Measurements from ENCODE around the gene MBNL2.

MBNL2 gene

GRCh38 chr13:97356592-97356991 lies 134.5 kb downstream of the MBNL2 start:
- no peak for DNase-seq

- peak in 3 of 4 experiments; percentile 1 to 6 (median 1) for DNase-seq
These were observed 137.3 kb downstream of the MBNL2 start for GRCh38 chr13:97359181-97360057.

GRCh38 chr13:97360610-97361009 lies 138.5 kb downstream of the MBNL2 start:
- DNase-seq: no peak

GRCh38 chr13:97364031-97364430 lies 141.9 kb downstream of the MBNL2 start:
- DNase-seq: no peak

- no peak for DNase-seq
These were observed 142.7 kb downstream of the MBNL2 start for GRCh38 chr13:97364827-97365226.

DNA sequence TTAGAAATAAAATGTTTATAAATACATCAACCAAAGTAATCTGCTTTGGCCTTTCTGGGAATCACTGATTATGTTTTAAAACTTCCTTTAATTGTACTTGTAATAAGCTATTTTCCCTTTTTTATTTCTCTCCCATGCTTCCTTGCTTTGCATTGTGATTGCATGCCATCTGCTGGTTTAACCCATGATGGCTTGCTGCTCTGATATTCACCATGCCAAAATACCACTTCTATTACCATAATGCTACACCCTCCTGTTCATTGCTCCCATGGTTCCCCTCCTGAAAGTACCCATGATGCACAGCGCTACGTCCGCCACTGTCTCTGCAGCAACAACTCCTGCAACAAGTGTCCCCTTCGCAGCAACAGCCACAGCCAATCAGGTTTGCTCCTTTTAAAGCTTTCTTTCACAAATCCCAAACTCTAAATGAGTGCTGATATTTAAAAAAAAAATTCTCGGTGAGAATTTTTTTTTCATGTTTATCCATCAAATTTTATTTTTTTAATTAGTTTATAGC lies 144.1 kb downstream of the MBNL2 start:
- no peak for DNase-seq

- DNase-seq: no peak
These were observed 145.1 kb downstream of the MBNL2 start for GRCh38 chr13:97367016-97367822.

- DNase-seq: no peak
These were observed 147.2 kb downstream of the MBNL2 start for GRCh38 chr13:97369261-97369893.

DNA sequence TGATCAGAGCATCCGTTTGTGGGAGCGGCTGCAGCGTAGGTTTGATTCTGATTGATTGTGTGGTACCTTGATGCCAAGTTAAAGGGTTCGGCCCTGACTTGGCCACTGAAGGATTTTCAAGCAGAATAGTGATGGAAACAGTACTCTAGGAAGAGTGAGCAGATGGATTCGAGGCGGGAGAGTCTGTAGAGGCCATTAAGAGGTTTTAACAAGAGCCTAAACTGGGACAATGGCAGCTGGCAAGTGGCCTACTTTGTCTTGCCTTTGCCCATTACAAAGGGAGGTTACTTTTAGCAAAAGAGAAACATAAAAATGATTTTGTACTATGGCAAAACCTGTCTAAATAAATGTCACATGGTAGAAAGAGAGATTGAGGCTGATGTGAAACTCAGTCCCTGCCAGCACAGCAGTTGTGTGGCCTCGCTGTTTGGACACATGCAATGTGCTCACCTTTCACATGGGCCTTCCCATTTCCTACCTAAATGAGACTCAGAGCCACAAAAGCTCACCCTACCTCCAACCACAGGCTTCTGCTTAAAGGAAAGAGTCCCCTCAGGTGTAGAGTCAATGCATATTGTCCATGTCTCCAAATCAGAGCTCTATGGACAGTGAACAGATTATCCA lies 149.5 kb downstream of the MBNL2 start:
- DNase-seq: no peak

- no peak for DNase-seq
These were observed 150.8 kb downstream of the MBNL2 start for GRCh38 chr13:97372936-97373335.

DNA sequence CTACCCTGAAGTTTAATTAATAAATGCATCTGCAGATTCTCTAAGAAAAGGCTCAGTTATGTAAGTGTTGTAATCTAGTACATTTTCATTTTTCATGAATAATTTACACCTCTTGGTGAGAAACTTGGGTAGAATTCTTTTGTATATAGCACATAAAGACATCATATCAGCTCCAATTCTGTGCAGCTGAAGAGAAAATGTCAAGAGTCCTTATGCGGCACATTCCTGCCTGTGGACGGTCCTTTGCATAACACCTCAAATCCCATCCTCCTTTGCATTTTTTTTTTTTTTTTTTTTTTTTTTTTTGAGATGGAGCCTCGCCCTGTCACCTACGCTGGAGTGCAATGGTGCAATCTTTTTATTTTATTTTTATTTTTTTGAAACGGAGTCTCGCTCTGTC lies 151.7 kb downstream of the MBNL2 start:
- no peak for DNase-seq

DNA sequence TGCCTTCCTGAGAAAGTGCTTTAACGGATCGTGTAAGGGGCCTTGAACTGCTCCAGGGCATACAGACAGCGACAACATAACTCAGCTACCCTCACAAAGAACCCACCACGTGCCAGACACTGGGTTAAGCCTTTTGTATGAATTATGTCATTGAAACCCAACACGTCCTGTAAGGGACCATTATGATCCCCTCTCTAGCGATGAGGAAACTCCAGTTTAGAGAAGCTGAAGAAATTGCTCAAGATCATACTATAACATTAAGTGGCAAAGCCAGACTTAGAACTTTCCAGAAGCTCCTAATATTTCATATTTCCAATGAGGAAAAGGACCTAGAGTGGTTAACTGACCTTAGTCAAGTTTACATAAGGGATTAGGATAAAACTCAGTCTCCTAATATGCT lies 154.8 kb downstream of the MBNL2 start:
- no peak for DNase-seq

GRCh38 chr13:97379386-97379785 lies 157.3 kb downstream of the MBNL2 start:
- no peak for DNase-seq

GRCh38 chr13:97380696-97381095 lies 158.6 kb downstream of the MBNL2 start:
- no peak for DNase-seq

DNA sequence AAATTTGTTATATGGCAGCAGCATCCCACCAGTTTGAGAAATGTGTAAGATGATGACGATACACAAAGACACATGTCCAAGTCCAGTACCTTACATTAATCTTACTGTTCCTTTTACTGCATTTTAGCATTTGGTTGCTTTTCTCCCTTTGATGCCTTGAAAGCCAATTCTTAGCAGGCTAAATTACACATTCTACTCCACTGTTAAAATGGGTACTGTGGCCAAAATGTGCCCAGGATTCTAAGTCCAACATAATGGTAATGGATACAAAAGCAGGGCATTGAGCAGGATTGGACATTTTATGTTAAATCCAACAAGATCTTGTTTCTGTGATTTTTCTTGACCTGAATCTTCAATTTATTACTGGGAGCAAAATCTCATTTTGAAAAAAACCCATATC lies 159.1 kb downstream of the MBNL2 start:
- no peak for DNase-seq

GRCh38 chr13:97382276-97382675 lies 160.1 kb downstream of the MBNL2 start:
- no peak for DNase-seq

DNA sequence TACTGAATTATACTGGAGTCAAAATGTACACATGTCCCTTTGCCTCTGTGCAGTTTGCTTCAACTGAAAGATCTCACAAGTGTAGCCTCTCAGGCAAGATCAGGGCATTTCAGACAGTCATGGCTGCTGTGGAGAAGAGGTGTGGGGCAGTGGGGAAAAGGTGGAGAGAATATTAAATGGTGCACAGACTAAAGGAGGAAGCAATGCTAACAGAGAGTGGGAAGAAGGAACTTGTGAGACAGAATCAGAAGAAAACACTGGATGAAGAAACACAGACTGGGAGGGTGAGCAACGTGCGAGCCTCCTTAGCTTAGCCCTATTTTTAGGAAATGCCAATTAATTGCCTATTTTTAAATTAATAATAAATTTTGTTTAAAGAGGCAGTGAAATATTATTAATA lies 162.2 kb downstream of the MBNL2 start:
- DNase-seq: no peak

DNA sequence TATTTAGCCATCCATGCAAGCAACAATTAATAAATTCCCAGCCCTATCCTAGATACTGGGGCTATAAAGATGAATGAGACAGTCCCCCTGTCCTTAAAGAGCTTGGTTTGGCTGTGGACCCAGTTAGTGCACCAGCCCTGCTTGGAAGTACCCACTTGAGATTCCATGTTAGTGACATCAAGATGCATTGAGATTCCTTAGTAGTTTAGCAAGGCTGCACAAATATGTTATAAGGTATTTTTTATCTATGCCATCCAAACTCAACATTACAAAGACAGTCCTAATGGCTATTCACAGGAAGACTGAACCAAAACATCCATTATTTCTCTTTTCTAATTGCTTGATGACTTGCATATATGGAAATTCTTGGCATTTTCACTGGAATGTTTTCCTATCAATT lies 163.0 kb downstream of the MBNL2 start:
- no peak for DNase-seq

DNA sequence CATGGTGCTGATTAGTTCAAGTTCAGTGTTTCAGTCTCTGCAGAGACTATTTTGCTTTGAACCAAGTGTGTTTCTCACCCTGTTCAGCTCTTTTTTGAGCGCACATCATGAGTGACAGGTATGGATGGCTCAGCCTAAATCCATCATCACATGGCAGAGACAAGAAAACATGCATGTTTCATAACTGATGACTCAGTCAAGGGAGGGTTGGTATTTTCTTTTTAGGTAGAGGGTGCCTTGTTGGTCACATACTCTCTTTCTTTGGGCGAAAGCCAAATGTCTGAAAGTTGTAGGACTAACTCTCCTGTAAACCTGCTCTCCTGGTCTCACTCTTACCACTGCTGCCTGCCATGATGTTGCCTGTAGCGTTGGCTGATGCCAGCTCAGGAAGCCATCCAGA lies 163.7 kb downstream of the MBNL2 start:
- DNase-seq: no peak

DNA sequence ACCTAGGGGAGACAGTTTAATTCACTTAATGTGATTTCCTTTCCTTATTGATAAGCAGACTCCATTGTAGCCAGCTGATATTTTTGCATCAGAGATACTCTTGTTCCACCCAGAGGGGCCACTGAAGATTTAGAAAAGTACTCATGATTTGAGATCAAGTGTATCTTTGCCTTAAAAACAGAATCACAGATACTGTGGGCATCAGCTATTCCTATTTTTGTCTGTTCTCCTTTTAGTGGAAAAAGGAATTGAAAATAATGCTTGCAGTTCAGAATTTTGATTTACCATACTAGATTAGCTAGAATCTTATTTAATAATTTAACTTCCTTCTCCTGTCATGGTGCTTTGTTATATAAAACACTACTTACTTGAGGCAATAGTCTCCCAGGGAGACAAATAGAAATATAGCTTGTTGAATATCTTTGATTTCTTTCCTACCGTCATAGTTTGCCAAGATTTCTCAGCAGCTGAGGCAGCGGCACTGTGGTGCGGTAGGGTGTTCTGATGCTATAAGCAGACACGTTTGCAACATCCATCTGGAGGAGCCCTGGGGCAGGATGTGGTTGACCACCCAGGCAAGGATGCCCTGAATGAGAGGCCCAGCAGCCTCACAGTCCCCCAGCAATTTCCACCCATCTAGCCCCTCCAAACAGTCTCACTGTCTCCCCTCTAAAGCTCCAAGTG lies 164.8 kb downstream of the MBNL2 start:
- no peak for DNase-seq

DNA sequence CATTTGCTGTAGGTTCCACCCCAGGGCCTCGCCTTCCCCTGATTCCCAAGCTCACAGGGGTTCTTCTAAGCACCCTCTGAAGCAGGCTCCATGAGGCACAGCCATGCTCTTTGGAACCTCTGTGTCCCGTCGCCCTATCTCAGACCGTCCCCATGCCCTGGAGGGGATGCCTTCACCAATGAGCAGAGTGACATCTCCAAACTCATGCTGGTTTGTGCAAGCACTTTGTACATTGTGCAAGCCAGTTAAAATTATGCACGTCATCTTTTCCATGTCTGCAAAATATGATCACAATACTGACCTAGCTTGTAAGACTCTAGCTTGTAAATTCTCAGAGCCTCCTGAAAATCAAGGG lies 165.3 kb downstream of the MBNL2 start:
- no peak for DNase-seq

DNA sequence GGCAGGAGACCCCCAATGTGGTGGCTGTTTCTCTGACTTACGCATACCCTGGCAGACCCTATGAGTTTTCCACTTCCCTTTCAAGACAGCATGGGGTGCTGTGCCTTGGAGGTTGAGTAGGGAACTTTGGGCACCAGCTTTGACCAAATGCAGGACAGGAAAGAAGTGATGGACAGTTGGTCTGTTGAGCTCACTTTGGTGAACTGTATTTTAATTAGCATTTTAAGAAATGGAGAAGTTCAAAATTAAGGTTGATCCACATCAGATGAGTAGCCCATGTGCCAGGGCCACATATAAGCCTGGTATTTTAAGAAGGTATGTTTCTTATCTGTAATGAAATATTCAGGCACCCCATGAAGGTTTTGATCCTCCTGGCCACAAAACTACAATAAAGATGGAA lies 165.8 kb downstream of the MBNL2 start:
- DNase-seq: no peak

All from activated CD4-positive, CD25-positive, alpha-beta regulatory T cell (primary cell).